Occipital lobe (tissue), 2 donors: ENCODE measurements around the gene SHMT2. TPM values are rescaled to one million over a fixed set of nuclear protein-coding genes. Genes with fewer than 3 reads are reported as not detected.

Experiments
- DNase-seq: peaks from one replicate; lab custom pipeline; 2025; lab: John Stamatoyannopoulos, UW
- total RNA-seq: library from RNA; depleted of rRNA; stranded (reverse); fragments of >200 nt; gene quantifications from one replicate; pipeline ENCODE4 v1.2.3, GENCODE V29; 2014

Gene SHMT2
- total RNA-seq, 1 donor from 2014 or later = 36.2 TPM

GRCh38 chr12:57238854-57239554, 9.5 kb downstream of the SHMT2 start:
- peak; percentile 85 for DNase-seq

DNA sequence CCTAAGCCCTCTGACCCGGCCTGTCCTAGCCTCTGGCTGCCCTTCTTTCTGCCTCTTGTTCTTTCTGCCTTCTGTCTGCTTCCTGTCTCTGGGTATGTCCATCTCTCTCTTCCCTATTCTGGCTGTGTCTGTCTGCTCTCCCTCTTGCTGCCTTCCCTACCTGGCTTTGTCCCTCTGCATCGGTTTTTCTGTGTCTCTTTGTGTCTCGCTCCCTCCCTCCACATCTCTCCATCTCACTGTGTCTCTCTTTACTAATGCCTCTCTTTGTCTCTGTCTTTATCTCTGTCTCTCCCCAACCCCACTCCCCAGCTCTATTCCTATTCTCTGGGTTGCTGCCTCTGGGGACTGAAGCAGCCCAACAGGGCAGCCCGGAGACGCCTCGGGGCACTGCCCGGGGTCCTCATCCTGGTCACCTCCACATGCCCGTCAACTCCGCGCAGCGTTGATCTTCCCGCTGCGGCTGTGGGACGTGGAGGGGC, 10.1 kb downstream of the SHMT2 start:
- no peak for DNase-seq

DNA sequence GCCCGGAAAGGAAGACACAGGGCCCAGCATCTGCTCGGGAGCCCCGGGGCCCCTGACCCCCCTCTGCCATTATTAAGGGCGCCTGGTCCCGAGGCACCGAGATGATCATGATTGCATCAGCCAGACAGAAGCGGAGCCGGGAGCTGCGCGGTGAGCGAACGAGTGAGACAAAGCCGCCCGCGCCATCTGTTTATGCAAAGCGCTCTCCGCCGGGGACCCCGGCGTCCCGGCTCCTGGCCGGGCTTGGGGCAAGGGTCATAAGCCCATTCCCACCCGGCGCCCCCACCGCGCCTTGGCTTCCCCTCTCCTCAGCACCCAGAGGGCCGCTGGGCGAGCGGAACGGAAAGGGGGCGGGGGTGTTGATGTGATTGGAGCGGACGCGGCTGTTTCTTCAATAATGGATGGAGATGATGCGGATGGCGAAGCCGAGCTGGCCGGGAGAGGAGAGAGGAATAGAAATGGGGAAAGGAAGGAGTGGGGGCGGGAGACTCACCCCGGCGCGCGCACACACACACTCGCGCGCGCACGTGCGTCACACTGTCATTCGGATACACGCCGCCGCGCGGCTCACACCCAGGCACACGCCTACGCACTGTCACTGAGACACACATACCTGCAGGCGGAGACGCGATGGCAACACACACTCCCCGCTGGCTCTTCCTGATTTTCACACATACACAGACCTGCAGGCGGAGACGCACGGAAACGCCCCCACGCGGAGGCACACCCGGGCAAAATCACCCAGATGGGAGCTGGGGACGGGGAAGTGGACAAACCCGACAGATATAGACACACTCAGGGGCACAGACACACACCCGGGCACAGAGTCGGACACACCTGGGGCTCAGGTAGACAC, 10.8 kb downstream of the SHMT2 start:
- DNase-seq = peak; percentile 60

GRCh38 chr12:57240926-57241401, 11.5 kb downstream of the SHMT2 start:
- DNase-seq = peak; percentile 34

DNA sequence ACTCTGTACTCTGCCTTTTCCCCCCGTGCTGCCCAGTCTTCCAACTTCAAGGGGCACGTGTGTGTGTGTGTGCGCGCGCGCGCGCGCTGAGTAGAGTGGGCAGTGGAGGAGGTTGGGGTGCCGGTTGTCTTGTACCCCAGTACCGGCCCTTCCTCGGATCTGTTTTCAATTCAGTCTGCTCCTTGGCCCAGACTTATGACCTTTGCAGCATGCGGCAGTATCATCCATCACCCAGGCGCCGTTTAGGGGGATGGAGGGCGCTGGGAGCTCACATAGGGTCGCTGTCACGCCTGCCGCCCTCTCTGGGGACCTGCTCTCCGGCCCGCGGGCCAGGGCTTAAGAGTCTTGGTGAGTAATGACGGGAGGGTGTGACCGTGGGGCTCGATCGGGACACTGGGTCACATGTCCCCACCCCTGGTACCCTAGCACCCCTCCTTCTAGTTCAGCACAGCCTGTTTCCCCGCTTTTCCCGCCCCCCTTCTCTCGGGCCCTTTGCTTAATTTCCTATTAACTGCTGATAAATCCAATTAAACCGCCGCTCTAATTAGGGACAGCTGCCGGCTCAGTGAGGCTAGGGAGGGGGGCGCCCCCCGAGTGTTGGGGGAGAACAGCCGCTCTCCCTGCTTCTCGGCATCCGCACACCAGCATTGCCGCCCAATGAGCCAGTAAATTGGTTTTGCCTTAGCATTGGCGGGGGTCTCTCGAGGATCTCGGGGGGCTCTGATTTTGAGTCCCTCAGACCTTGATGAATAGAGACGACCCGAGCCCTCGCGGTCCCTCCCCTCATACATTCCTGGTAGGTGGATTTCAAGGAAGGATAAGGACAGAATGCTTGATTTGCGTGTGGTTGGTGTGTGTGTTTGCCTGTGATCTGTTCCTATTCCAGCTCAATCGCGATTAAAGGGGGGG, 12.1 kb downstream of the SHMT2 start:
- DNase-seq = no peak

DNA sequence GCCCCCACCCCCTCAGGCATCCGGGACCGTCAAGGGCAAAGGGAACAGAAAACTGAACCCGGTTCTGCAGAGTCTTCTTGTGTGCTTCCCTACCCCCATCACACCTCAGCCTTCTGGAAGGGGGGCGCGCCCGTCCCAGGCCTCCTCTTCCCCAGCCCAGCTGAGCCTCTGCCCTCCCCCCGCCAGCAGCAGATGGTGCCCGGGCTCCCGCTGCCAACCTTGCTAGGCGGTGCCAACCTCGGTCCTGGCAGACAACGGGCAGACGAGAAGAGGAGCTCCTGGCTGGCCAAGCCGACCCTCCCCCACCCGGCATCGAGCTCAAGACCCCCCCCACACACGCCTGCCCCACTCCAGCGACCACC, 12.8 kb downstream of the SHMT2 start:
- peak; percentile 28 for DNase-seq

DNA sequence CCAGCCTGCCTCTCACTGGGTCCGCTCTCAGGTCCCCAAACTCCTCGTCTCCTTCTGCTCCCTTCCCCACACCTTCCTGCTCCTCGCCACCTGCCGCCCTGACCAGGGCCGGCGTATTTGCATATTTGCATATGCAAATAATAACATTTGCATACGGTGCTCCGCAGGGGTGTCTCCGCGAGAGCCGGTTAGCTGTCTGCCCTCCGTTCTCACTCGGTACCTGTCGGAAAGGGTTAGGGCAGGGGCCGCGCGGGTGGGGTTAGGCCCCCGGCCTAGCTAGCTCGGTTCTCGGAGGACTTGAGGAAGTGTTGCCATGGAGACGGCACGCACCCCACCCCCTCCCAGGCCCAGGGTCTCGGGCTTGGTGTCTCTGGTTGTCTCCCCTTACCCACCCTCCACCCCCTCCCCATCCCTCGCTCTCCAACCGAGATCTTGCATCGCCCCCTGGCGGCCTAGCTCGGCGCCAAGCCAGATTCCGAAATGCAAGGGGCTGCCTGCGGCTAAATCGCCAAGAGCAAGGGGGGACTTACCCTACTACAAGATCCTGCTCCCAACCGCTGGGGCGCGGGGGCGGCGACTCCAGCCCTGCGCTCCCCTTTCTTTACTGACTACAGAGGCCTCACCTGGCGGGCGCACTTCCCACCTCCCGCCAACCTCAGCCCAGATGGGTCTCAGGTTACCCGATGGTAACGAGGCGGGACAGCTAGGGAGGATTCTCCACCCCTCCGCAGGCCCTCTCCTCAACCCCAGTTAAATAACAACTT, 13.4 kb downstream of the SHMT2 start:
- DNase-seq = no peak

DNA sequence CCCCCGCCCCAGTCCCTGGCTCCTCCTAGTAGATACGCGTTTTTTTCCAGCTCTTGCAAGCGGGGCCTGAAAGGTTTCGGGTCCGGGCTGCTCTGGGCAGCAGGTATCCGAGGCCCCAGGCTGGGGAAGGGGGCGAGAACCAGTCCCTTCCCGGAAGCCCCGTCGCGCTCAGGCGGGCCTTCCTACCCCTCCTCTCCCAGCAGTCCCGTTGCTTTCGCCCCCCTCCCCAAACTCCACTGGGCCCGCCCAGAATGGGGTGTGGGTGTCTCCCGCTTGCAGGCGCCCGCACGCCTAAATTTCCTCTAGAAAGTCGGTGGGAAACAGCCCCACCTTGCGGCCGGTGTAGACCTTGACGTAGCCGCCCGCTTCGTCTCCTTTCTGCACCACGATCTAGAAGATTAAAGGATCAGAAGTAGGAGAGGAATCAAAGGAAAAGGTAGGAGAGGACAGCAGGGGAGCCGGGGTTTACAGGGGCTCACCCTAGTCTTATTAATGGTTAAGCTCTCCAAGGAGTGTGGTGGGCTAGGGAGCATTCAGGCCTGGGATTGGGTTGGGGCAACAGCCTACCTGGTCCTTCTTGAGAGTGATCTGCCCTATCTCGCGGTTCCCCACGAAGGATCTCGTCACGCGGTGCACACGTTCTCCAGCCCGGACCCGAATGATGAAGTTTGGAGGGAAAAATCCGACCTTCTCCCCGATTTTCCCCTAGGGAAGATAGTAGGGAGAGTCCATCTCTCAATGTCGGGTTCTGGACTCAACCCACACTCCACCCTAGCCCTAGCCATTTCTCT, 14.2 kb downstream of the SHMT2 start:
- DNase-seq = peak; percentile 40

DNA sequence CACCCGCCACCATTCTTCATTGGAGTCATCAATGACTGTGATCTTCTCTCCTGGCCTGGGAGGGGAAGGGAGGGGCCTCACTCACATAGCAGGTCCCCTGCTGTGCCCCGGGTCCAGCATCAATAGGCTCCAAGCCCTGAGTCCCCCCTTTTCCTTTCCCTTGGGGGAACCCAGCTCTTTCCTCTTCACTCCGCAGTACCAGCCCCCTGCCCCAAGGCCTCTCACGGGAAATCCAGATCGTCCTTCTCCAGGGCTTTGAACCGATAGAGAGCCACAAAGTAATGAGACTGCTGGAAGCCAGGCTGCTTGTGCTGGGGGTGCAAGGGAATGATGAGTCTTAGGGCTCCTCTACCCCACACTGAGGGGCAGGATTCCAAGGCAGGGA, 14.8 kb downstream of the SHMT2 start:
- DNase-seq = no peak

DNA sequence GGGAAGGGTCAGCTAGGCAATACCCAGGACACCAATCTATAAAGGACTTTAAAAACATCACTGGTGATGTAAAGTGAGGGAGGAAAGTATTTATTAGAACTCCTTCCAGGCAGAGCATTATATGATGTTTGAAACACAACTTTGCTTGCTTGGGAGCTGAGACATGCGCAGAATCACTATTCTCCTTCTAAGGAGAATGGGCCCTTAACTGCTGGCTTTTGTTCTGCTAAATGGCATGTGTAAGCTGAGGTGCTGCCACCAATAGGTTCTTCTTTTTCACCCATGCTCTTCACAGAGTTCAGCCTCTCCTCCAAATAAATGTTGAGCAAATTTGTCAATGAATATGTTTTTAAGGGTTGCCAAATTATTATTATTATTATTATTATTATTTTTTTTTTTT, 17.5 kb downstream of the SHMT2 start:
- DNase-seq = no peak

GRCh38 chr12:57248934-57249742, 19.6 kb downstream of the SHMT2 start:
- DNase-seq = no peak

DNA sequence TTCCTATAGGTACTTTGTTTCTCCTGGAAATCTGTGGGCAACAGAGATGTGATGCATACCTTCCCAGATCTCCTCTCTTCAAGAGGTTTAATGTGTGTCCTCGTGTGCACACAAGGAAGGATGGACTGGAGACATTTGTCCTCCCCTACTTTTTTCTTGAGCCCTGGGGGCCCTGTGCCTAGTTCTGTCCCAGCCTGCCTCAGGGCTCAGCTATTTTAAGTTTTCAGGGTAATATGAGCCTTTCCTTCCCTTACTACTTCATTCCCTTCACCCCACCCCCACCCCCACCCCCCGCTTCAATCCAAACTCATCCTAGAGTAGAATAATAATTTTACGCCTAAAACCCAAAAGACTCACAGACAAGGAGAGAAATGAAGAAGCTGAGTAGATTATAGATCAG, 21.0 kb downstream of the SHMT2 start:
- no peak for DNase-seq

- DNase-seq = no peak
Observed at GRCh38 chr12:57250956-57251355, 21.4 kb downstream of the SHMT2 start, which contains the start of gene STAC3. TSS of gene STAC3 (minus strand) at chr12:57251187. CDS start at chr12:57249636, 1,551 bp downstream.

- DNase-seq = no peak
Observed at GRCh38 chr12:57254506-57255280, 25.2 kb downstream of the SHMT2 start.

- DNase-seq = no peak
Observed at GRCh38 chr12:57255916-57256315, 26.4 kb downstream of the SHMT2 start.

DNA sequence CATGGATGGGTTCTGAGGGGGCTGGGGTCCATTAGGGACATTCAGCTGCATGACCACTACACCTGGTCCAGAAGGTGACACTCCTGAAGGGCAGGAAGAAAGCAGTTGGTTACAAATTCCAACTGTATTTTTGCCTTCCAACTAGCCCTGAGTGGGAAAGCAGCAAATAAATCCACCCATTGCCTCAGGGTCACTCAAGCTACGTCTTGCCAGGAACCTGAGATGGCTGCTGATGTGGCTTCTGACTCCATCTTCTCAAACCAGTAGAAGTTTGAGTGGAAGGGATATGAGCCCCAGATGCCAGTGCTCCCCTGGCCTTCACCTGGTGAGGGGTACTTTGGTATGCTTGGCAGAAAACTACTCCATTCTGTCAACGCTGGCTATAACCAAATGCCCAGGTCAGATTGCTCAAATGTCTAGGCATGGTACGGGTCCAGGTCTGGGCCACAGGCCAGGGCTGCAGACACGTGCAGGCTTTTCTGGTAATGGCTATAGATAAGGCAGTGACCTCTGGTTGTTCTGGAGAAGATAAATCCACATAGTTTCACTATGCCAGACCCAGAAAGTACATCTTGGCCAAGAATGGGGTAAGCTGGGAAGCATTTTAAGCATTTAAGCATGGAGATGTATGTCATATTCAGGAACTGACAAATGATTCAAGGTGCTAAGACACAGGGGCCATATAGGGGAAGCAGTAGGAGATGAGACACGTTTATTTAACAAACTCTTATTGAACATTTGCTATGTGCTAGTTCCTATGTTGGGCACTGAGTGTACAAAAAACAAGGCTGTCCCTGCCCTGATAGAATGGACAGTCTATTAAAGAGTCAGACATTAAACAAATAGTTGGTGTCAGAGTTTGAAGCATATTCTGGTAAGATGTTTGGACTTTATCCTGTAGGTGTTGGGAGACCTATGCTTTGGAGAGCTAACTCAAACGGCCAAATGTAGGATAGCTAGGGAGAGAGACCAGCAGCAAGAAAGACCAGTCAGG, 29.8 kb downstream of the SHMT2 start:
- DNase-seq = no peak

DNA sequence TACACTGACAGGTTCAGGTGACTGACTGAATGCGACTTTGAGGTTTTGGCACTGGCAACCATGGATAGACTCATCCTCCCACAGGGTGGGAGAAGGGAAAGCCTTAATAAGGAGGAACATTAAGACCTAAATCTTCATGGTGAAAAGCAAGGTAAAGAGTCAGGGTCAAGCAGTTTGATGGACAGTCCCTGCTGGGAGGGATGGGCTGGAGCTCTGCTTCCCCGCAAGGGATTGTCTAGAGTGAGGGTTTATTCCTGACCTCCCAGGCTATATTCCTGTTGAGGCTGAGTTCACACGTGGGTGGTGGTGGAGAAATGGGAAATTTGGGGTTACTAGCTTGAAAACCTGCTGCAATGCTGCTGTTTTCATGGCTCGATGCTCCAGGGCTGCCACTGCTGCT, 30.9 kb downstream of the SHMT2 start:
- DNase-seq = no peak
